A549 treated with RU486 at 1 μM for 4 hours (cell line): ENCODE measurements around the gene IMPDH1. TPM values are rescaled to one million over a fixed set of nuclear protein-coding genes. Genes with fewer than 3 reads are reported as not detected.

Experiments used
- total RNA-seq: library from RNA; stranded (reverse); fragments of 200-300 nt; extraction: Qiagen RNA extraction; gene quantifications from 5 replicates; pipeline ENCODE4 v1.2.3, GENCODE V29; 2022; ENCODE audit warnings: low read depth

The IMPDH1 gene
- 76.6 to 99.6 TPM (median 92.6 TPM) in 5 replicates for total RNA-seq

DNA sequence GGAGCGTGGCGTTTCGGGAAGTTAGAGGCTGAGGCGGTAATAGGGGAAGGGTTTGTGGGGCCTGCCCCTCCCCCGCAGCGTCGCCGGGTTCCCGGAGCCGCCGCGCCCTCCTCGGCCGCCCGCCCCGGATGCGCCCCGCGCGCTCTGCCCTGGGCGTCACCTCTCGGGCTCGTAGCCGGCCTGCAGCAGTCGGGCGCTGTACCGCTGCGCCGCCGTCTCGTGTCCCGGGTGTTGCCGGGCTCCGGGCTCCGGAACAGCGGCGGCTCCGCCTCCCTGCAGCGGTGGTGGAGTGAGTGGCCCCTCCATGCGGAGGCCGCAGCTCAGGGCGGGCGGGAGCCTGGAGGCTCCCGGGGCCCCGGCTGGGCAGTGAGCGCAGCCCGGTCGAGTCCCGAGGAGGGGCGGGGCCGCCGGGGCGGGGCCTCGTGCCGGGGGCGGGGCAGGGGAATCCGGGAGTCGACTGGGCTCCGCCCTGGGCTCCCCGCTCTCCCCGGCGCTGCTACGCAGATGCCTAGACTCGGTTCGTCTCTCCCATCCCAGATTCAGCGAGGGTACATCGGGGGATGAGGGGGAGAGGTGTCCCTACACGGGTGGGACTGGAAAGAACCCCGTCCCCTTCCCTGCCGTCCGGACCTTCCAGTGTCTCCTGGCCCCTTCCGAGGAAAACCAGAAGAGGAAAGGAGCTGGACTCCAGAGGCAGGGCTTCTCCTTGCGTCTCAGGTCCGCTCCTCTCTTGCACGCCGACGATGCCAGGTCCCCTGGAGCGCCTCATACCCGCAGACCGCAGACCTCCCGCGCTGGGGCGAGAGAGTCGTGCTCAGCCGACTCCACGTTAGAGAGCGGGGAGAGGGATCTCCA, at the start of gene IMPDH1:
Gene IMPDH1 (minus strand): TSS at position 387 of the 855 bp plus-strand sequence. CDS start 81 bp downstream, at position 306.

DNA sequence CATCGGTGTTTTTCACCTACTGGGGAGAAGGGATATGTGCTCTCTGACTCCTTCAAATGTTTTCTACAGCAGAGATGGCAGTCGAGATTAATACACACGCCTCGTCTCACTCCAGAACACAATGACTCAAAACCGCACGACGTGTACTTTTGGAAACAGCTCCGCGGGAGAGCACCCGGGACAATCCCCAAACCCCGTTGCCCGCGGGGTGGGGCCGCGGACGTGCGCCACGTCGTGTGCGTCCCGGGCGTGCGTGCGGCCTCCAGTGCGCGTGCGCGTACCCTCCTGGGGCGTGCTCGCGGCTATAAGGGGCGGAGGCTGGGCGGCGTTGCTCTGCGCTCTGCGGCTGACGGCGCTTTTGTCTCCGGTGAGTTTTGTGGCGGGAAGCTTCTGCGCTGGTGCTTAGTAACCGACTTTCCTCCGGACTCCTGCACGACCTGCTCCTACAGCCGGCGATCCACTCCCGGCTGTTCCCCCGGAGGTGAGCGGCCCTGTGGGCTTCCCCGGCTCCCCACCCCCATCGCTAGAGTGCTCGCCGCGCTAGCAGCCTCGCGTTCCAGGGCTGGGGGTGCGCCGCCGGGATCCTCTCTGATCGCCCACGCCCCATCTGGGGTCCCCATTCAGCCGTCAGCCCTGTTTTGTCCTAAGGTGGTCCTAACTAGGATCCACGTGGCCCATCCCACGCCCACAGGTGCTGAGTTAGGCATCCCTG, 45.9 kb upstream of the IMPDH1 start, which contains the start of gene HILPDA:
Gene HILPDA (plus strand): TSS at position 336 of the 712 bp plus-strand sequence. CDS start 1,391 bp downstream, outside the sequence.

DNA sequence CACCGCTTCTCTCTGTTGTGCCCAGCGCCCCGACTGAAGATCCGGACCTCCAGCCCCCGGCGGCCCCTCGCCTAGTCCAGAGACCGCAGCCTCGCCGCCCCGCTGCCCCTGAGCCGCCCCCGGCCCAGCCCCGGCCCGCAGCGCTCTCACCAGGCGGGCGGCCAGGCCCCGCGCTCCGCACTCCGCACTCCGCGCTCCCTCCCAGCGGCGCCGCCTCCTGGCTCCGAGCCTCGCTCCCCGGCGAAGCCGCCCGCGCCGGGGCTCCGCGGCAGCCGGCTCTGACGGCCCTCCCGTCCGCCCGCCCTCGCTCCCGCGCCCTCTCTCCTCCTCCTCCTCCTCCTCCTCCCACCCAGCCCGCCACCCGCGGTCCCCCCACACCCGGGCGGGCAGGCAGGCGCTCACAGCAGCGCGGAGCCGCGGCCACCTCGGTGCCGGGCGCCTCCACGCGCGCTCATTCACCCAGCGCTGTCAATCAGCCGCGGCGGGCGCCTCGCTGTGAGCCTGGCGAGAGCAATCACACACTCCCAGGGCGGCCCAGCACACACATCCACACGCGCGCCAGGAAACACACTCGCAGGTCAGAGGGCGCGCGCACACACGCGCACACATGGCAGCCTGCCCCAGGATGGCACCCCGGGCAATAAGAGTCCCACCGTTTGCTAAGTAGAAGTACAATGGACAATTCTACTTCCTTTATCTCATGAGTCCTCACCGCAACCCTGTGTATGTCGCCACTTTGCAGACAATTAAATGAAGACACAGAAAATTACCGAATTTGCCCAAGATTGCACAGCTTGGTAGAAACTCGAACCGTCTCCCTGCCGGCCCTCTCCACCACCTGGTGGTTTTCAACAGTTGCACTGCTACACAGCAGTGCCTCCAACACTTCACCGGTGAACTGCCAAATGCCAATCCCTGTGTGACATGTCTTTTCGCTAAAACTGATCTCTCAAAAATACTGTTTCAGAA, 48.1 kb downstream of the IMPDH1 start, which contains the start of gene PRRT4:
Gene PRRT4 (minus strand): TSS at position 280 of the 969 bp plus-strand sequence.

DNA sequence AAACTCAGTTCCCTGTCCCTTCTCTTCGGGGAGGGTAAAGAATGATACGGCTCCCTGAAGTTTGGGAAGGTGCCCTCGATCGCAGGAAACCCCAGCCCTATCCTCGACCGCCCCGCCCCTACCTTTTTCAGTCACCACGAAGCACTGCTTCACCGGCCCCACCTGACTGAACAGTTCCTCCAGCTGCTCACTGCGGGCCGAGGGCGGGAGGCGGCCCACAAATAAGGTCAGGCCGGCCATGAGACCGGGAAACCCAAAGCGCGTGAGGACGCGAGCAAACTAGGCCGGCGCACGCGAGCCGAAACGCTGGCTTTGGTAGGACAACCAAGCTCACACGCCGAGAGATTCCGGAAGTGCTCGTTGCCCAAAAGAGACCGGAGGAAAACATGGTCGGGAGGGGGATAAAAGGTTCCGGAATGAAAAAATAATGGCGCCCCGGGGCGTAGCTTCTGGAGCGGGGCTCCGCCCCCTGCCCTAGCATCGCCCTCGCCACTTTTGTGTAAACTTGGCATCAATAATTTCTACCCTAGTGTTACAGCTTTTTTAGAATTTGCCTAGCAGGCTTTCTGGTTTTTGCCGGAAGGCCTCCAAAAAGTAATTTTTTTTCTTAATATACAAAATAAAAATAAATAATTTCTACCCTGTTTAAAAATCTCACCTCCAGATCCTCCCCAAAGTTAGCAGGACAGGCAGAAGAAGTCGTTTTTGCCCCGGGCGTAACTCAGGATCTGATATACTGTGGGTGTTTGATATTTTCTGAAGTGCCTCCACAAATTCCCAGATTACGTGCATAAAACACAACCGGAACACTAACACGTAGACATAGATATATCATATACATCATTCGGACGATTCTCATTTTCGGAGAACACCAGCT, 66.0 kb downstream of the IMPDH1 start, which contains the start of gene RBM28:
Gene RBM28 (minus strand): TSS at position 355 of the 877 bp plus-strand sequence. CDS start 115 bp downstream, at position 240.

Other genes with a start within 250 kb of the IMPDH1 start
- gene LEP, start 168.7 kb downstream of the IMPDH1 start, total RNA-seq = not detected in 5 replicates
- 54.4 to 67.3 TPM (median 57.4 TPM) in 5 replicates for gene RBM28, start 66.1 kb downstream of the IMPDH1 start, total RNA-seq
- gene PRRT4, start 48.3 kb downstream of the IMPDH1 start, total RNA-seq = 0.17 to 0.81 TPM (median 0.41 TPM) in 5 replicates
- gene HILPDA, start 45.9 kb upstream of the IMPDH1 start, total RNA-seq = 21.3 to 25.3 TPM (median 24.5 TPM) in 5 replicates
- 20.4 to 28.2 TPM (median 22.4 TPM) in 5 replicates for gene METTL2B, start 66.8 kb upstream of the IMPDH1 start, total RNA-seq